Small intestine (tissue), 7 donors: ENCODE results near the gene ZBED4. TPM values are rescaled to one million over a fixed set of nuclear protein-coding genes. Genes with fewer than 3 reads are reported as not detected.
A peak's percentile ranks its signal among the peaks of the same experiment; 100 is the strongest.

Experiments
- DNase-seq, 2 donors: peaks; one replicate each; pipeline versions ENCODE4 v3.0.0 to v3.0.0-alpha.2; 2013
- FAIRE-seq: peaks from 2 replicates; lab custom pipeline; 2012; peaks lifted over from hg19 to GRCh38; lab: Jason Lieb, UNC
- H3K27ac ChIP-seq, 3 donors: one replicate each; pipeline ENCODE4 v1.5.1; 2013; ENCODE audit warnings: low read length in 2 of 3, mild to moderate bottlenecking in 2 of 3, control low read depth in 1 of 3, inconsistent platforms in 1 of 3, low read depth in 1 of 3, moderate library complexity in 1 of 3
- H3K27me3 ChIP-seq, 3 donors: one replicate each; pipeline ENCODE4 v1.6.1; 2013; ENCODE audit warnings: low read length in 3 of 3, inconsistent platforms in 1 of 3; ENCODE audit not compliant: control insufficient read depth in 3 of 3, insufficient read depth in 3 of 3
- H3K36me3 ChIP-seq, 3 donors: one replicate each; pipeline ENCODE4 v1.6.1; 2013; ENCODE audit warnings: low read length in 3 of 3, inconsistent platforms in 1 of 3, low read depth in 1 of 3, mild to moderate bottlenecking in 1 of 3, moderate library complexity in 1 of 3; ENCODE audit not compliant: control insufficient read depth in 3 of 3, insufficient read depth in 2 of 3
- H3K4me1 ChIP-seq, 3 donors: one replicate each; pipeline ENCODE4 v1.6.1; 2013; ENCODE audit warnings: low read length in 2 of 3, inconsistent platforms in 1 of 3, low read depth in 1 of 3, mild to moderate bottlenecking in 1 of 3, moderate library complexity in 1 of 3; ENCODE audit not compliant: control insufficient read depth in 3 of 3, insufficient read depth in 2 of 3
- H3K4me3 ChIP-seq, 3 donors: one replicate each; pipeline ENCODE4 v1.5.1; 2013; ENCODE audit warnings: low read length in 3 of 3, control low read depth in 1 of 3, inconsistent platforms in 1 of 3, low read depth in 1 of 3, mild to moderate bottlenecking in 1 of 3, moderate library complexity in 1 of 3
- H3K9me3 ChIP-seq, 2 donors: one replicate each; pipeline ENCODE4 v1.6.1; 2013; ENCODE audit warnings: low read depth in 1 of 2, low read length in 1 of 2; ENCODE audit not compliant: control insufficient read depth in 2 of 2, insufficient read depth in 1 of 2
- WGBS, 3 donors: extraction: QIAGEN DNeasy Blood & Tissue Kit; methylation state at CpG; one replicate each; pipeline ENCODE4 v1.1.7; 2013; 5-methylcytosine and 5-hydroxymethylcytosine counted together
- polyA plus RNA-seq, 4 donors: library from polyadenylated mRNA; stranded (reverse) in 3 of 4; unstranded in 1 of 4; fragments of 200-250 nt in 3 of 4; fragments of 120-200 nt in 1 of 4; gene quantifications; one replicate each; pipeline versions ENCODE4 v1.2.1 to v1.2.3, GENCODE V29; 2013
- donor health status: healthy with polysubstance abuse.
- donor health status: control.
- donor health status: control.
- donor health status: Bipolar disorder and iron deficiency.
- donor health status: healthy.

ZBED4 gene
- polyA plus RNA-seq, 4 donors, result 3.2 to 12.4 (median 5.6) TPM

- FAIRE-seq (no peak), DNase-seq (peak; percentile 97 to 98)
- Histone ChIP-seq H3K4me3 (peak within 1 kb of the TSS; percentile 77 to 88 (median 79)), H3K4me1 (peaks cover 0 to 5% (median 4%) of the 10 kb centered on the region in 3 donors), H3K9me3 (no peaks in the 10 kb centered on the region), H3K27me3 (no peaks in the 10 kb centered on the region), H3K27ac (peak within 1 kb of the TSS; percentile 90 to 95 (median 91)), H3K36me3 (peaks cover 0 to 34% (median 3%) of the 10 kb centered on the region in 3 donors)
- 0 to 1% (median 1%) methylated on average over 71 to 103 of the region's 103 CpGs for WGBS, 3 donors
These were observed 64.6 kb downstream of the ZBED4 start, which contains the start of the genes ALG12 and CRELD2 for GRCh38 chr22:49917974-49918910. TSS of gene ALG12 (minus strand) at chr22:49918438. CDS start at chr22:49913765, 4,673 bp downstream. TSS of gene CRELD2 (plus strand) at chr22:49918634. CDS start at chr22:49918770, 136 bp downstream.

- Histone ChIP-seq H3K27ac (peak overlapping the region in 1 of 3 donors; percentile 24), H3K27me3 (no peaks in the 10 kb centered on the region), H3K9me3 (no peaks in the 10 kb centered on the region), H3K36me3 (peaks cover 0 to 28% (median 5%) of the 10 kb centered on the region in 3 donors), H3K4me1 (peaks cover 0 to 5% (median 4%) of the 10 kb centered on the region in 3 donors), H3K4me3 (peak overlapping the region; percentile 60 to 77 (median 72))
- DNase-seq (no peak), FAIRE-seq (no peak)
- WGBS, 3 donors, result 41 to 45% (median 41%) methylated on average over 42 to 47 of the region's 47 CpGs
These were observed 65.6 kb downstream of the ZBED4 start for GRCh38 chr22:49918911-49919881.

- Histone ChIP-seq H3K27ac (no peak overlapping the region), H3K9me3 (no peaks in the 10 kb centered on the region), H3K27me3 (no peaks in the 10 kb centered on the region), H3K36me3 (peaks cover 0 to 35% (median 5%) of the 10 kb centered on the region in 3 donors), H3K4me3 (no peak overlapping the region), H3K4me1 (peaks cover 0 to 5% (median 4%) of the 10 kb centered on the region in 3 donors)
- 94 to 96% (median 96%) methylated on average over 18 of the region's 18 CpGs for WGBS, 3 donors
- no peak for DNase-seq
- no peak for FAIRE-seq
These were observed 67.2 kb downstream of the ZBED4 start for GRCh38 chr22:49920859-49921258.

- Histone ChIP-seq H3K4me3 (no peak overlapping the region), H3K9me3 (no peaks in the 10 kb centered on the region), H3K27ac (no peak overlapping the region), H3K4me1 (peaks cover 0 to 5% (median 4%) of the 10 kb centered on the region in 3 donors), H3K36me3 (peaks cover 0 to 36% (median 5%) of the 10 kb centered on the region in 3 donors), H3K27me3 (no peaks in the 10 kb centered on the region)
- 92 to 94% (median 93%) methylated on average over 35 of the region's 35 CpGs for WGBS, 3 donors
- DNase-seq, result no peak
- no peak for FAIRE-seq
These were observed 68.0 kb downstream of the ZBED4 start for GRCh38 chr22:49921508-49922278.

- WGBS, 3 donors, result 90 to 96% (median 94%) methylated on average over 20 to 22 of the region's 22 CpGs
- Histone ChIP-seq H3K36me3 (peaks cover 0 to 37% (median 5%) of the 10 kb centered on the region in 3 donors), H3K27me3 (no peaks in the 10 kb centered on the region), H3K4me3 (no peak overlapping the region), H3K27ac (no peak overlapping the region), H3K9me3 (no peaks in the 10 kb centered on the region), H3K4me1 (peaks cover 0 to 5% (median 4%) of the 10 kb centered on the region in 3 donors)
- no peak for FAIRE-seq
- DNase-seq, result no peak
These were observed 68.8 kb downstream of the ZBED4 start for GRCh38 chr22:49922484-49922883.

GRCh38 chr22:49922926-49923325 lies 69.3 kb downstream of the ZBED4 start:
- Histone ChIP-seq H3K27ac (no peak overlapping the region), H3K4me1 (peaks cover 0 to 5% (median 4%) of the 10 kb centered on the region in 3 donors), H3K4me3 (no peak overlapping the region), H3K36me3 (peaks cover 0 to 38% (median 5%) of the 10 kb centered on the region in 3 donors), H3K27me3 (no peaks in the 10 kb centered on the region), H3K9me3 (no peaks in the 10 kb centered on the region)
- DNase-seq (no peak), FAIRE-seq (no peak)
- 95 to 96% (median 96%) methylated on average over 18 to 25 of the region's 25 CpGs for WGBS, 3 donors

GRCh38 chr22:49923445-49923844 lies 69.8 kb downstream of the ZBED4 start:
- WGBS, 3 donors, result 75 to 88% (median 84%) methylated on average over 16 of the region's 16 CpGs
- Histone ChIP-seq H3K27me3 (no peaks in the 10 kb centered on the region), H3K4me1 (peaks cover 0 to 5% (median 4%) of the 10 kb centered on the region in 3 donors), H3K36me3 (peaks cover 0 to 38% (median 5%) of the 10 kb centered on the region in 3 donors), H3K9me3 (no peaks in the 10 kb centered on the region), H3K27ac (no peak overlapping the region), H3K4me3 (no peak overlapping the region)
- DNase-seq (no peak), FAIRE-seq (no peak)
